Measurements from ENCODE around the gene UPK2.
A peak's percentile ranks its signal among the peaks of the same experiment; 100 is the strongest.

Gene UPK2

GRCh38 chr11:118928101-118928869 lies 27.8 kb upstream of the UPK2 start:
- no peak for DNase-seq (ENCODE audit: low read depth, low spot score)
- TF ChIP-seq, protein P1, sequence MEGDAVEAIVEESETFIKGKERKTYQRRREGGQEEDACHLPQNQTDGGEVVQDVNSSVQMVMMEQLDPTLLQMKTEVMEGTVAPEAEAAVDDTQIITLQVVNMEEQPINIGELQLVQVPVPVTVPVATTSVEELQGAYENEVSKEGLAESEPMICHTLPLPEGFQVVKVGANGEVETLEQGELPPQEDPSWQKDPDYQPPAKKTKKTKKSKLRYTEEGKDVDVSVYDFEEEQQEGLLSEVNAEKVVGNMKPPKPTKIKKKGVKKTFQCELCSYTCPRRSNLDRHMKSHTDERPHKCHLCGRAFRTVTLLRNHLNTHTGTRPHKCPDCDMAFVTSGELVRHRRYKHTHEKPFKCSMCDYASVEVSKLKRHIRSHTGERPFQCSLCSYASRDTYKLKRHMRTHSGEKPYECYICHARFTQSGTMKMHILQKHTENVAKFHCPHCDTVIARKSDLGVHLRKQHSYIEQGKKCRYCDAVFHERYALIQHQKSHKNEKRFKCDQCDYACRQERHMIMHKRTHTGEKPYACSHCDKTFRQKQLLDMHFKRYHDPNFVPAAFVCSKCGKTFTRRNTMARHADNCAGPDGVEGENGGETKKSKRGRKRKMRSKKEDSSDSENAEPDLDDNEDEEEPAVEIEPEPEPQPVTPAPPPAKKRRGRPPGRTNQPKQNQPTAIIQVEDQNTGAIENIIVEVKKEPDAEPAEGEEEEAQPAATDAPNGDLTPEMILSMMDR (IDR thresholded peaks at IDR 0.05; ENCODE audit: insufficient read depth, low read length, missing control alignments) = peak; percentile 89
- peak overlapping the region; percentile 72 for H3K4me3 ChIP-seq (ENCODE audit: low read depth, low read length)
- ChIA-PET CTCF (interaction anchor here (0.6 to 10.4 kb wide), 26 partner anchors 8 to 268 kb away, joined by 3 to 108 read pairs (median 4); partner anchors contain the start of genes CENATAC and DDX6), POLR2A (interaction anchor here (0.6 to 3.5 kb wide), 7 partner anchors 15 to 138 kb away, joined by 3 to 43 read pairs (median 3); partner anchors contain the start of gene DDX6)

DNA sequence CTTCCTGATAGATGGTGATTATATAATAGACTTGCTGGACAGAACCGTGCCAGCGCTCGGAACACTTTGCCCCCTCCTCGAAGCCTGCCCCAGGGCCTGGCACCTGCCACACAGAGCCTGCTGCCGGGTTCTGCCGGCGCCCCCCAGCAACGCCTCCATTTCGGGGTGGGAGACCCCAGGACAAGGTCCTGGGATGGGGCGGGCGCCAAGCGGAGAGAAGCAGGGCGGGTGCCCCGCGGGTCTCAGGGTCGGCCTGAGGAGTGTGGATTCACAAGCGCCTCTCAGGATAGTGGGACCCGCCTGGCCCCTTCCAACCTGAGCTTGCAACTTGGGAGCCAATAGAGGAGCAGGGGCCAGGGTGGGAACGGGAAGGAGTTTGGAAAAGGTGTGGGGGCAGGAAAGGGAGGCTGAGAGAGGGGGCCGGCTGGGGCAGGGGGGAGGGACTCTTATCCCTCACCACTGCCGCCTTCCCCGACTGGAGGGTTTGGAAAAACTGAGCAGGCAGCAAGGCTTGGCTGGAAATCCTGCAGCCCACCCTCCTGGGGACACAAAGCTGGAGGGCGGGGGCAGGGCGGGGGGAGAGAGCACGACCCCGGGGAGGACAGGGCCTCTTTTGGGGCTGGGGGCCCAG lies 27.1 kb upstream of the UPK2 start:
- H3K4me3 ChIP-seq (ENCODE audit: low read depth, low read length) = peak overlapping the region; percentile 72
- TF ChIP-seq, protein P1 (IDR thresholded peaks at IDR 0.05; ENCODE audit: insufficient read depth, low read length, missing control alignments) = no peak
- POLR2A ChIA-PET = interaction anchor here (0.6 to 3.5 kb wide), 6 partner anchors 16 to 173 kb away, joined by 3 to 43 read pairs (median 4); partner anchors contain the start of genes DDX6 and DPAGT1
- CTCF ChIA-PET = interaction anchor here (0.9 to 10.4 kb wide), 20 partner anchors 8 to 268 kb away, joined by 3 to 108 read pairs (median 6); partner anchors contain the start of genes CENATAC and DDX6
- DNase-seq (ENCODE audit: low read depth, low spot score) = no peak

- ChIA-PET POLR2A (interaction anchor here (0.6 to 3.5 kb wide), 5 partner anchors 17 to 172 kb away, joined by 3 to 43 read pairs (median 5); partner anchors contain the start of genes DDX6 and DPAGT1), CTCF (interaction anchor here (0.7 to 10.4 kb wide), 22 partner anchors 10 to 311 kb away, joined by 3 to 108 read pairs (median 6); partner anchors contain the start of genes DDX6 and UPK2)
- H3K4me3 ChIP-seq (ENCODE audit: low read depth, low read length) = peak overlapping the region; percentile 72
- TF ChIP-seq, protein P1 (IDR thresholded peaks at IDR 0.05; ENCODE audit: insufficient read depth, low read length, missing control alignments) = no peak
- no peak for DNase-seq (ENCODE audit: low read depth, low spot score)
Measured at GRCh38 chr11:118929501-118930093, 26.5 kb upstream of the UPK2 start.

DNA sequence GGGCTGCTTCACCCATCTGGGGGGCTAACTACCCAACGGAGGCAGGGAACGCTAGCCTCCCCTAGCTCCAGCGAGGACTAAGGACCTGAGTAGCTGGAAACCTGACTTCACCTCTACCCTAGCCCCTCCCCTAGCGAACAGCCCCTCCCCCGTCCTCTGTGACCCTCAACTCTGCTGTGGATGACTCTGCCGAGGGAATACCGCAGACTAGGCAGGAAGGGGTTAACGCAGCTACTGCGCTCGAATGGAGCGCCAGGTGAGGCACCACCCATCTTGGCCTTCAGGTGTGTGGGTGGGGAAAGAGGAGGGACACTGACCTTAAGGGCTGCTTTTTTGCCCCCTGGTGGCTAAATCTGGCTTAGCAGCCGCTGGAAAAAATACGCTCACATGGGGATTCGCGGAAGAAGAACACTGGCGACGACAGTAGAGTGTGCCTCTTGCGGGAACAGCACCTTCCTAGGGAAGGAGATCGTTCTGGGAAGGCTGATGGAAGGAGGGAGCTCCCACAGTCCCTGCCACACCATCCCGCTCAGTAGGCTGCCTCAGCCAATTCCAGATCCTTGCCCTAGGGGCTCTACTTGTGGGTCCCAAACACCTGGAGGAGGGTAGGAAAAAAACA lies 25.9 kb upstream of the UPK2 start:
- ChIA-PET POLR2A (interaction anchor here (1.1 to 3.5 kb wide), 2 partner anchors 21 to 137 kb away, joined by 3 to 43 read pairs; no protein-coding TSS in a partner anchor), CTCF (interaction anchor here (0.7 to 10.4 kb wide), 30 partner anchors 10 to 321 kb away, joined by 3 to 108 read pairs (median 5); partner anchors contain the start of genes DDX6 and UPK2)
- no peak for DNase-seq (ENCODE audit: low read depth, low spot score)
- TF ChIP-seq, protein P1 (IDR thresholded peaks at IDR 0.05; ENCODE audit: insufficient read depth, low read length, missing control alignments) = peak; percentile 74
- peak overlapping the region; percentile 72 for H3K4me3 ChIP-seq (ENCODE audit: low read depth, low read length)

- TF ChIP-seq, protein P1 (IDR thresholded peaks at IDR 0.05; ENCODE audit: insufficient read depth, low read length, missing control alignments) = no peak
- ChIA-PET POLR2A (no interaction called here), CTCF (interaction anchor here (0.8 to 10.4 kb wide), 8 partner anchors 8 to 147 kb away, joined by 3 to 108 read pairs (median 10); partner anchors contain the start of gene DDX6)
- no peak overlapping the region for H3K4me3 ChIP-seq (ENCODE audit: low read depth, low read length)
- DNase-seq (ENCODE audit: low read depth, low spot score) = no peak
Measured at GRCh38 chr11:118931571-118931970, 24.5 kb upstream of the UPK2 start.

Data from AG04449 (cell line).